Spleen (tissue), 11 donors: ENCODE results near the gene MPP3. TPM values are rescaled to one million over a fixed set of nuclear protein-coding genes. Genes with fewer than 3 reads are reported as not detected.
A peak's percentile ranks its signal among the peaks of the same experiment; 100 is the strongest.

ENCODE experiments used
- DNase-seq: peaks from one replicate; pipeline ENCODE4 v3.0.0-alpha.2; 2020
- H3K27ac ChIP-seq, 8 donors: fragments of 200-600 bp; sonication (generic) in 7 of 8; 1 replicate in 4 of 8; 2 replicates in 4 of 8; pipeline versions ENCODE4 v1.5.0 to v1.8.0; 2016 to 2021; ENCODE audit warnings: inconsistent platforms in 4 of 8, mild to moderate bottlenecking in 4 of 8, moderate library complexity in 1 of 8
- H3K27me3 ChIP-seq, 7 donors: fragments of 200-600 bp; sonication (generic) in 6 of 7; replicated peaks in 1 of 7; 1 replicate in 4 of 7; 2 replicates in 3 of 7; pipeline versions ENCODE4 v1.5.0 to v1.8.0; 2016 to 2021; ENCODE audit warnings: inconsistent platforms in 3 of 7, mild to moderate bottlenecking in 1 of 7
- H3K36me3 ChIP-seq, 6 donors: fragments of 200-600 bp; sonication (generic) in 5 of 6; 1 replicate in 4 of 6; 2 replicates in 2 of 6; pipeline versions ENCODE4 v1.5.0 to v1.8.0; 2016 to 2021; ENCODE audit warnings: inconsistent platforms in 2 of 6
- H3K4me1 ChIP-seq, 6 donors: fragments of 200-600 bp; sonication (generic) in 5 of 6; 1 replicate in 3 of 6; 2 replicates in 3 of 6; pipeline versions ENCODE4 v1.5.0 to v1.8.0; 2016 to 2021; ENCODE audit warnings: inconsistent platforms in 3 of 6
- H3K4me3 ChIP-seq, 8 donors: fragments of 200-600 bp; sonication (generic) in 7 of 8; 1 replicate in 4 of 8; 2 replicates in 4 of 8; pipeline versions ENCODE4 v1.5.0 to v1.8.0; 2016 to 2021; ENCODE audit warnings: inconsistent platforms in 4 of 8, mild to moderate bottlenecking in 4 of 8, moderate library complexity in 2 of 8
- H3K9me3 ChIP-seq, 8 donors: fragments of 200-600 bp; sonication (generic) in 7 of 8; 1 replicate in 4 of 8; 2 replicates in 4 of 8; pipeline versions ENCODE4 v1.5.0 to v1.8.0; 2016 to 2021; ENCODE audit warnings: inconsistent platforms in 4 of 8
- POLR2A ChIP-seq, 3 donors: fragments of 450-650 bp; IDR thresholded peaks; one replicate each; pipeline ENCODE4 v1.5.1; 2017; ENCODE audit warnings: antibody characterized with exemption in 3 of 3, mild to moderate bottlenecking in 1 of 3
- POLR2AphosphoS5 ChIP-seq, 3 donors: sonication (generic); formaldehyde crosslinking; IDR thresholded peaks; one replicate each; pipeline ENCODE4 v1.5.1; 2017; ENCODE audit warnings: antibody characterized with exemption in 3 of 3
- WGBS, 5 donors: extraction: QIAGEN DNeasy Blood & Tissue Kit in 3 of 5; methylation state at CpG; one replicate each; pipeline versions ENCODE4 v1.1.5 to v1.1.7; 2013 to 2018; 5-methylcytosine and 5-hydroxymethylcytosine counted together
- intact Hi-C: fragments of 100-400 bp; cut with DNase I; formaldehyde crosslinking; loops from one replicate; pipeline ENCODE4 v1.15.0; 2023; ENCODE audit warnings: low total_unique reads
- polyA plus RNA-seq, 3 donors: library from polyadenylated mRNA; stranded (reverse); fragments of 200-250 nt; gene quantifications; one replicate each; pipeline ENCODE4 v1.2.1, GENCODE V29; 2013
- total RNA-seq, 7 donors: library from RNA; depleted of rRNA in 3 of 7; stranded (reverse); fragments of >200 nt in 3 of 7; fragmentation: NEBNext Ultra II Directional in 4 of 7; extraction: Animal tissue kit (Norgen Biotek cat#: 25700) in 4 of 7; gene quantifications; one replicate each; pipeline versions ENCODE4 v1.1.0 to v1.2.1, GENCODE V29; 2016 to 2021
- TF ChIP-seq, protein P1 (sequence below), 11 experiments: fragments of 200-600 bp in 7 of 11; fragments of 450-650 bp in 4 of 11; sonication (generic) in 4 of 11; IDR thresholded peaks in 8 of 11; conservative IDR thresholded peaks in 3 of 11; 1 replicate in 7 of 11; 2 replicates in 4 of 11; pipeline versions ENCODE4 v1.4.0 to v1.8.0; 2016 to 2021; ENCODE audit warnings: antibody characterized with exemption in 11 of 11, inconsistent platforms in 4 of 11, mild to moderate bottlenecking in 1 of 11
- donor health status: healthy with polysubstance abuse.
- donor health status: DM: no; HTN: no; CAD: no; lungs with moderate emphysema.
- donor health status: DM: no; HTN: no; CAD: no.
- donor health status: Bipolar disorder and iron deficiency.
- donor health status: healthy.
- donor health status: DM: no; HTN: no; CAD: no.
- donor health status: DM: yes; HTN: yes; CAD: no.

The MPP3 gene
- total and polyA plus RNA-seq, 10 donors, result 1.9 to 23.9 (median 7.1) TPM

- Histone ChIP-seq H3K27ac (peak within 1 kb of the TSS; percentile 85 to 100 (median 96)), H3K27me3 (peaks cover 0 to 22% (median 0%) of the 10 kb centered on the region in 7 donors), H3K4me3 (peak within 1 kb of the TSS; percentile 70 to 98 (median 83)), H3K36me3 (peaks cover 0 to 8% (median 0%) of the 10 kb centered on the region in 6 donors), H3K9me3 (no peaks in the 10 kb centered on the region), H3K4me1 (peaks cover 4 to 61% (median 40%) of the 10 kb centered on the region in 6 donors)
- TF ChIP-seq POLR2A (IDR thresholded peaks at IDR 0.05), result no peak
- TF ChIP-seq, protein P1, sequence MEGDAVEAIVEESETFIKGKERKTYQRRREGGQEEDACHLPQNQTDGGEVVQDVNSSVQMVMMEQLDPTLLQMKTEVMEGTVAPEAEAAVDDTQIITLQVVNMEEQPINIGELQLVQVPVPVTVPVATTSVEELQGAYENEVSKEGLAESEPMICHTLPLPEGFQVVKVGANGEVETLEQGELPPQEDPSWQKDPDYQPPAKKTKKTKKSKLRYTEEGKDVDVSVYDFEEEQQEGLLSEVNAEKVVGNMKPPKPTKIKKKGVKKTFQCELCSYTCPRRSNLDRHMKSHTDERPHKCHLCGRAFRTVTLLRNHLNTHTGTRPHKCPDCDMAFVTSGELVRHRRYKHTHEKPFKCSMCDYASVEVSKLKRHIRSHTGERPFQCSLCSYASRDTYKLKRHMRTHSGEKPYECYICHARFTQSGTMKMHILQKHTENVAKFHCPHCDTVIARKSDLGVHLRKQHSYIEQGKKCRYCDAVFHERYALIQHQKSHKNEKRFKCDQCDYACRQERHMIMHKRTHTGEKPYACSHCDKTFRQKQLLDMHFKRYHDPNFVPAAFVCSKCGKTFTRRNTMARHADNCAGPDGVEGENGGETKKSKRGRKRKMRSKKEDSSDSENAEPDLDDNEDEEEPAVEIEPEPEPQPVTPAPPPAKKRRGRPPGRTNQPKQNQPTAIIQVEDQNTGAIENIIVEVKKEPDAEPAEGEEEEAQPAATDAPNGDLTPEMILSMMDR (IDR thresholded peaks at IDR 0.05 in 8 of 11, conservative IDR thresholded peaks at IDR 0.05 in 3 of 11), result no peak
- intact Hi-C loops, result no loop called here
- DNase-seq, result peak; percentile 40
- 18 to 35% (median 29%) methylated on average over 7 of the region's 7 CpGs for WGBS, 5 donors
Observed at GRCh38 chr17:43780135-43780534, 52.8 kb downstream of the MPP3 start, which contains the start of gene CFAP97D1. TSS of gene CFAP97D1 (plus strand) at chr17:43780435. CDS start at chr17:43780463, 28 bp downstream.

DNA sequence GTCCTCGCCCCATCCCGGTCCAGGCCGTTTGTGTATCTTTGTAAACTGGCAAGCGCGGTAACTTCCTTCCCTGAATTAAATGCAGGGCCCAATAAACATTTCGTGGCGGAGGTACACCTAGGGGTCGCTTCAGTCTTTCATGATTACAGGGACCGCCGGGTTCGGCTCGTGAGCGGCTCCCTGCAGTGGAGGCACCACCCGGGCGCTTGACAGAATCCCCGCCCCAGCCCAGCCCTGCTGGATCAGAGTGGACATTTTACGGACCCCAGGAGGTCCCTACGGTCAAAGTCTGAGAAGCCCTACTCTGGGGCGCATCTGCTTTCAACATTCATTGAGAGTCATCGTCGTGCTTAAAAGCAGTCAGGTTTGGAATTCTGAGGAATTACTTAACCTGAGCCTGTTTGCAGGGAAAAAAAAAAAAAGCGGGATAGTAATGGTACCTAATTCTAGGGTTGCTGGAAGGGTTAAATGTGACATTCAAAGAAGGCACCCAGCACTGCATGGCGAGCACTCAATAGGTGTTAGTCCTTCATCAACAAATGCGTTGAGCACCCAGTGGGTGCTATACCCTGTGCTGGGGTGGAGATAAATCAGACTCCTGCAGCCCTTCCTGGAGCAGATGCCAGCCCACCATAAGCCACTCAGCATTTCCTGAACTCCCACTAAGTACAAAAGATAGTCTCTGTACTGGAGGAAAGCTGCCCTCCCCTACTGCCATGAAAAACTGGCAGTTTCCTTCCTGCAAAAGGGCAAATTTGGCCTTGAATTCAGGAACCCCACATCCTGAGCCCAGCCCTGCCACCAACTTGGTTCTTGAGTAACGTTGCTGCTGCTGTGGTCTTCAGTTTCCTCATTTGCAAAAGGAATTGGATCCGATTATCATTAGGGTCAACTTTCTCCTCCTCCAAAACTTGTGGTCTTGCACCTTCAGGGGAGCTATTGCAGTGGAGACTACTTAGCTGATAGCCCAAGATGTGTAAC lies 53.5 kb downstream of the MPP3 start:
- Histone ChIP-seq H3K4me1 (peaks cover 4 to 68% (median 43%) of the 10 kb centered on the region in 6 donors), H3K4me3 (peak overlapping the region; percentile 70 to 98 (median 83)), H3K27ac (peak overlapping the region; percentile 85 to 100 (median 96)), H3K9me3 (no peaks in the 10 kb centered on the region), H3K27me3 (peaks cover 0 to 22% (median 0%) of the 10 kb centered on the region in 7 donors), H3K36me3 (peaks cover 0 to 15% (median 4%) of the 10 kb centered on the region in 6 donors)
- DNase-seq, result peak; percentile 77
- 1 to 7% (median 3%) methylated on average over 13 to 26 of the region's 26 CpGs for WGBS, 5 donors
- intact Hi-C loops, result no loop called here
- TF ChIP-seq, protein P1 (IDR thresholded peaks at IDR 0.05 in 8 of 11, conservative IDR thresholded peaks at IDR 0.05 in 3 of 11), result peak in 1 of 11 experiments; percentile 15
- TF ChIP-seq POLR2A (IDR thresholded peaks at IDR 0.05), result no peak
- TF ChIP-seq POLR2AphosphoS5 (IDR thresholded peaks at IDR 0.05), result peak in 1 of 3 donors; percentile 64

- TF ChIP-seq POLR2A (IDR thresholded peaks at IDR 0.05) (peak; percentile 16 to 72 (median 33)), POLR2AphosphoS5 (IDR thresholded peaks at IDR 0.05) (peak; percentile 86 to 93 (median 88))
- TF ChIP-seq, protein P1 (IDR thresholded peaks at IDR 0.05 in 8 of 11, conservative IDR thresholded peaks at IDR 0.05 in 3 of 11), result peak in 2 of 11 experiments; percentile 20 to 22
- H3K36me3 ChIP-seq, result peaks cover 0 to 24% (median 12%) of the 10 kb centered on the region in 6 donors
- peak within 1 kb of the TSS; percentile 85 to 100 (median 96) for H3K27ac ChIP-seq
- 0 to 3% (median 1%) methylated on average over 28 to 100 of the region's 100 CpGs for WGBS, 5 donors
- peaks cover 4 to 77% (median 48%) of the 10 kb centered on the region in 6 donors for H3K4me1 ChIP-seq
- no peaks in the 10 kb centered on the region for H3K9me3 ChIP-seq
- DNase-seq, result peak; percentile 95
- intact Hi-C loops, result no loop called here
- H3K27me3 ChIP-seq, result peaks cover 0 to 22% (median 0%) of the 10 kb centered on the region in 7 donors
- peak within 1 kb of the TSS; percentile 70 to 98 (median 83) for H3K4me3 ChIP-seq
Observed at GRCh38 chr17:43778337-43779144, 54.4 kb downstream of the MPP3 start, which contains the start of gene DUSP3. TSS of gene DUSP3 (minus strand) at chr17:43778977. CDS start at chr17:43778924, 53 bp downstream.
